Neuronal stem cell (in vitro differentiated cells): ENCODE data around the gene SPRY1.

Experiments used
- DNase-seq: peaks from one replicate; pipeline ENCODE4 v3.0.0-alpha.2; 2013; ENCODE audit warnings: low spot score
- H2AFZ ChIP-seq: one replicate; pipeline ENCODE4 v1.6.1; 2013; ENCODE audit warnings: mild to moderate bottlenecking, low read length, inconsistent platforms
- H2AK5ac ChIP-seq: 2 replicates; pipeline ENCODE4 v1.6.1; 2013; ENCODE audit warnings: low read depth, mild to moderate bottlenecking, inconsistent platforms, low read length, moderate library complexity, mixed read lengths
- H2BK120ac ChIP-seq: 2 replicates; pipeline ENCODE4 v1.6.1; 2013; ENCODE audit warnings: low read depth, mild to moderate bottlenecking, inconsistent platforms, low read length, moderate library complexity, mixed read lengths
- H2BK12ac ChIP-seq: one replicate; pipeline ENCODE4 v1.6.1; 2013; ENCODE audit warnings: low read length, inconsistent platforms
- H2BK15ac ChIP-seq: 2 replicates; pipeline ENCODE4 v1.6.1; 2013; ENCODE audit warnings: mild to moderate bottlenecking, low read length, inconsistent platforms, mixed read lengths
- H2BK5ac ChIP-seq: one replicate; pipeline ENCODE4 v1.6.1; 2013; ENCODE audit warnings: inconsistent platforms, mild to moderate bottlenecking, low read length, moderate library complexity
- H3K14ac ChIP-seq: one replicate; pipeline ENCODE4 v1.6.1; 2013; ENCODE audit warnings: low read length, inconsistent platforms
- H3K18ac ChIP-seq: 2 replicates; pipeline ENCODE4 v1.6.1; 2013; ENCODE audit warnings: low read length, inconsistent platforms
- H3K23ac ChIP-seq: 2 replicates; pipeline ENCODE4 v1.6.1; 2013; ENCODE audit warnings: low read depth, mild to moderate bottlenecking, mixed read lengths, low read length, inconsistent platforms; ENCODE audit not compliant: poor library complexity
- H3K27ac ChIP-seq: replicated peaks from 3 replicates; pipeline ENCODE4 v1.5.1; 2013; ENCODE audit warnings: low read length, inconsistent platforms
- H3K27me3 ChIP-seq, 3 experiments: 2 replicates each; pipeline ENCODE4 v1.6.1; 2013; ENCODE audit warnings: low read length in 3 of 3, mild to moderate bottlenecking in 2 of 3, inconsistent platforms in 1 of 3, low read depth in 1 of 3, mixed read lengths in 1 of 3, moderate library complexity in 1 of 3; ENCODE audit not compliant: control insufficient read depth in 3 of 3, insufficient read depth in 3 of 3
- H3K36me3 ChIP-seq, 2 donors: replicated peaks in 1 of 2; 2 replicates each; pipeline ENCODE4 v1.6.1; 2013; ENCODE audit warnings: low read length in 2 of 2; ENCODE audit not compliant: control insufficient read depth in 2 of 2, insufficient read depth in 2 of 2
- H3K4ac ChIP-seq: 2 replicates; pipeline ENCODE4 v1.6.1; 2013; ENCODE audit warnings: inconsistent platforms, mild to moderate bottlenecking, low read length, moderate library complexity
- H3K4me1 ChIP-seq, 2 donors: 1 replicate in 1 of 2; 2 replicates in 1 of 2; pipeline ENCODE4 v1.6.1; 2013; ENCODE audit warnings: low read length in 2 of 2, low read depth in 1 of 2; ENCODE audit not compliant: control insufficient read depth in 2 of 2, insufficient read depth in 1 of 2
- H3K4me2 ChIP-seq: one replicate; pipeline ENCODE4 v1.6.1; 2013; ENCODE audit warnings: mild to moderate bottlenecking, low read length, inconsistent platforms; ENCODE audit not compliant: insufficient read depth, poor library complexity, severe bottlenecking
- H3K4me3 ChIP-seq, 2 donors: 2 replicates each; pipeline ENCODE4 v1.5.1; 2013; ENCODE audit warnings: low read length in 2 of 2, mild to moderate bottlenecking in 2 of 2, inconsistent platforms in 1 of 2, moderate library complexity in 1 of 2
- H3K79me1 ChIP-seq: one replicate; pipeline ENCODE4 v1.6.1; 2013; ENCODE audit warnings: low read depth, mild to moderate bottlenecking, inconsistent platforms, low read length, moderate library complexity
- H3K9ac ChIP-seq: one replicate; pipeline ENCODE4 v1.6.1; 2013; ENCODE audit warnings: mild to moderate bottlenecking, low read depth, low read length, inconsistent platforms; ENCODE audit not compliant: poor library complexity
- H3K9me3 ChIP-seq, 2 donors: replicated peaks in 1 of 2; 2 replicates each; pipeline versions ENCODE3 to v1.6.1; 2013; ENCODE audit warnings: low read length in 2 of 2, mild to moderate bottlenecking in 2 of 2, inconsistent platforms in 1 of 2, low read depth in 1 of 2, mixed read lengths in 1 of 2, moderate library complexity in 1 of 2; ENCODE audit not compliant: control insufficient read depth in 2 of 2, insufficient read depth in 1 of 2
- H4K8ac ChIP-seq: one replicate; pipeline ENCODE4 v1.6.1; 2013; ENCODE audit warnings: low read depth, mild to moderate bottlenecking, inconsistent platforms, low read length, moderate library complexity
- H4K91ac ChIP-seq: one replicate; pipeline ENCODE4 v1.6.1; 2013; ENCODE audit warnings: low read length, low read depth, mild to moderate bottlenecking, inconsistent platforms; ENCODE audit not compliant: poor library complexity
- WGBS, 2 donors: extraction: QIAGEN DNeasy Blood & Tissue Kit; methylation state at CpG; one replicate each; pipeline ENCODE4 v1.1.7; 2013; ENCODE audit warnings: missing lambda C conversion rate in 2 of 2, mixed read lengths in 1 of 2; ENCODE audit not compliant: insufficient read length in 2 of 2, insufficient replicate concordance in 1 of 2; ENCODE audit errors: extremely low coverage in 2 of 2; 5-methylcytosine and 5-hydroxymethylcytosine counted together

SPRY1 gene

GRCh38 chr4:123443401-123444289 is 47.0 kb downstream of the SPRY1 start:
- Histone ChIP-seq H2AK5ac (no peak overlapping the region), H3K27ac (peak overlapping the region; percentile 91), H4K8ac (no peak overlapping the region), H3K9ac (no peak overlapping the region), H2BK12ac (no peak overlapping the region), H3K36me3 (no peaks in the 10 kb centered on the region), H2BK120ac (no peak overlapping the region), H2AFZ (no peak overlapping the region), H3K4me3 (peak overlapping the region in 1 of 2 donors; percentile 1), H4K91ac (no peak overlapping the region), H3K23ac (no peak overlapping the region), H3K14ac (no peak overlapping the region), H3K27me3 (no peaks in the 10 kb centered on the region), H3K4me2 (peak overlapping the region; percentile 41), H2BK15ac (no peak overlapping the region), H2BK5ac (no peak overlapping the region), H3K9me3 (peaks cover 0 to 4% of the 10 kb centered on the region in 2 donors), H3K79me1 (no peaks in the 10 kb centered on the region), H3K18ac (no peak overlapping the region), H3K4me1 (peaks cover 6 to 20% of the 10 kb centered on the region in 2 donors), H3K4ac (no peak overlapping the region)
- no peak for DNase-seq
- no CpG with 5 or more reads among the region's 5 CpGs for WGBS, 2 donors

DNA sequence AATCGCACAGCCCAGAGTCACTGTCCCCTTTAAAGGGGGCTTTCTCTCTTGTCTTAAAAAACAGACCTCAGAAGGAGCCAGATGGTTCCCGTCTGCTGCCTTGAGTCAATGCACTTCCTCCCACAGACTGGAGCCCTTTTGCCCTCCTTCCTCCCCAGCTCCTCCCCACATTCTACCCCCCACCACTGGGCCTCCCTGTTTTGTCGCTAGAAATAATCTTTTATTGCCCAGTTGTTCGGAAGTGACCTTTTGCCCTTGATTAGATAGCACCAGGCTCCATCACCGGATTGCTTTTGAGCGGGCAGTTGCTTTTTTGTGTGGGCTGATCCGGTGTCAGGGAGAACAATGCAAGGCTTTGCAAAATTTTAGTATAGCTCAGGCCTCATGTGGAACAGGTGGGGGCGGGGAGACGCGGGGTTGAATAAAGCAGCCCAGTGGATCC is 47.7 kb downstream of the SPRY1 start:
- no peak overlapping the region for H2BK120ac ChIP-seq
- H4K8ac ChIP-seq: no peak overlapping the region
- H4K91ac ChIP-seq: no peak overlapping the region
- peaks cover 6 to 20% of the 10 kb centered on the region in 2 donors for H3K4me1 ChIP-seq
- H3K18ac ChIP-seq: no peak overlapping the region
- H3K4me3 ChIP-seq: no peak overlapping the region
- no peak overlapping the region for H2AFZ ChIP-seq
- no peak overlapping the region for H3K14ac ChIP-seq
- no peak overlapping the region for H2BK5ac ChIP-seq
- no peak overlapping the region for H2BK15ac ChIP-seq
- DNase-seq: peak; percentile 89
- peak overlapping the region; percentile 41 for H3K4me2 ChIP-seq
- H2BK12ac ChIP-seq: no peak overlapping the region
- no peak overlapping the region for H3K9ac ChIP-seq
- H3K27ac ChIP-seq: peak overlapping the region; percentile 91
- no peak overlapping the region for H3K4ac ChIP-seq
- H3K9me3 ChIP-seq: peaks cover 0 to 4% of the 10 kb centered on the region in 2 donors
- H3K27me3 ChIP-seq: no peaks in the 10 kb centered on the region
- no peaks in the 10 kb centered on the region for H3K36me3 ChIP-seq
- no peak overlapping the region for H3K23ac ChIP-seq
- no peak overlapping the region for H2AK5ac ChIP-seq
- no peaks in the 10 kb centered on the region for H3K79me1 ChIP-seq
- WGBS, 2 donors: no CpG with 5 or more reads among the region's 10 CpGs

- Histone ChIP-seq H3K27ac (no peak overlapping the region), H3K18ac (no peak overlapping the region), H2BK12ac (no peak overlapping the region), H3K36me3 (no peaks in the 10 kb centered on the region), H2BK5ac (no peak overlapping the region), H2BK15ac (no peak overlapping the region), H3K27me3 (no peaks in the 10 kb centered on the region), H3K79me1 (no peaks in the 10 kb centered on the region), H4K91ac (no peak overlapping the region), H3K14ac (no peak overlapping the region), H3K9ac (no peak overlapping the region), H3K4me1 (peaks cover 6 to 20% of the 10 kb centered on the region in 2 donors), H3K23ac (no peak overlapping the region), H3K9me3 (peaks cover 0 to 4% of the 10 kb centered on the region in 2 donors), H2AK5ac (no peak overlapping the region), H3K4ac (no peak overlapping the region), H3K4me3 (no peak overlapping the region), H4K8ac (no peak overlapping the region), H3K4me2 (no peak overlapping the region), H2AFZ (no peak overlapping the region), H2BK120ac (no peak overlapping the region)
- DNase-seq: no peak
- WGBS, 2 donors: no CpG with 5 or more reads among the region's 6 CpGs
Observed at GRCh38 chr4:123446865-123447474, 50.4 kb downstream of the SPRY1 start.

GRCh38 chr4:123449362-123449761 is 52.8 kb downstream of the SPRY1 start:
- no peak overlapping the region for H2BK5ac ChIP-seq
- peaks cover 11 to 21% of the 10 kb centered on the region in 2 donors for H3K4me1 ChIP-seq
- H3K23ac ChIP-seq: no peak overlapping the region
- no peak overlapping the region for H4K8ac ChIP-seq
- H2BK120ac ChIP-seq: no peak overlapping the region
- peaks cover 3% of the 10 kb centered on the region for H3K79me1 ChIP-seq
- peak overlapping the region; percentile 0 for H2AFZ ChIP-seq
- H2AK5ac ChIP-seq: no peak overlapping the region
- no peak for DNase-seq
- no CpG with 5 or more reads among the region's 5 CpGs for WGBS, 2 donors
- no peak overlapping the region for H2BK15ac ChIP-seq
- H4K91ac ChIP-seq: no peak overlapping the region
- no peak overlapping the region for H3K9ac ChIP-seq
- H3K4me3 ChIP-seq: no peak overlapping the region
- no peak overlapping the region for H3K14ac ChIP-seq
- H3K9me3 ChIP-seq: peaks cover 0 to 4% of the 10 kb centered on the region in 2 donors
- no peak overlapping the region for H3K27ac ChIP-seq
- no peak overlapping the region for H3K4ac ChIP-seq
- H3K36me3 ChIP-seq: no peaks in the 10 kb centered on the region
- H2BK12ac ChIP-seq: no peak overlapping the region
- no peaks in the 10 kb centered on the region for H3K27me3 ChIP-seq
- no peak overlapping the region for H3K18ac ChIP-seq
- no peak overlapping the region for H3K4me2 ChIP-seq
